GM23338 (cell line): ENCODE measurements around the gene CASS4. TPM values are rescaled to one million over a fixed set of nuclear protein-coding genes. Genes with fewer than 3 reads are reported as not detected.
A peak's percentile ranks its signal among the peaks of the same experiment; 100 is the strongest.

Experiments used
- ATAC-seq: fragments of 200-7000 bp; cut with Tn5 transposase; 3 replicates; pipeline ENCODE4 v1.9.1; 2020
- DNase-seq: peaks from one replicate; pipeline ENCODE4 v3.0.0-alpha.2; 2015; ENCODE audit warnings: low spot score
- H2AFZ ChIP-seq: fragments of 200-600 bp; sonication (generic); 2 replicates; pipeline ENCODE4 v1.8.0; 2016; ENCODE audit warnings: antibody characterized with exemption, mild to moderate bottlenecking, moderate library complexity
- H3F3A ChIP-seq: fragments of 200-600 bp; sonication (generic); replicated peaks from 2 replicates; pipeline ENCODE4 v1.8.0; 2017; ENCODE audit warnings: antibody characterized with exemption, mixed run types, low read depth
- H3K27ac ChIP-seq: fragments of 200-600 bp; sonication (generic); 2 replicates; pipeline ENCODE4 v1.6.1; 2016; ENCODE audit warnings: low read depth
- H3K27me3 ChIP-seq: fragments of 200-600 bp; sonication (generic); 2 replicates; pipeline ENCODE4 v1.8.0; 2016; ENCODE audit warnings: mild to moderate bottlenecking, mixed run types, moderate library complexity; ENCODE audit not compliant: insufficient read depth
- H3K36me3 ChIP-seq: fragments of 200-600 bp; sonication (generic); 2 replicates; pipeline ENCODE4 v1.8.0; 2016; ENCODE audit warnings: mild to moderate bottlenecking; ENCODE audit not compliant: insufficient read depth
- H3K4me1 ChIP-seq: fragments of 200-600 bp; sonication (generic); 2 replicates; pipeline ENCODE4 v1.8.0; 2016; ENCODE audit warnings: mild to moderate bottlenecking, moderate library complexity; ENCODE audit not compliant: insufficient read depth
- H3K4me2 ChIP-seq: fragments of 200-600 bp; sonication (generic); 2 replicates; pipeline ENCODE4 v1.7.1; 2017; ENCODE audit warnings: mixed run types
- H3K4me3 ChIP-seq: fragments of 200-600 bp; sonication (generic); 2 replicates; pipeline ENCODE4 v1.6.1; 2016; ENCODE audit warnings: mixed run types
- H3K79me2 ChIP-seq: fragments of 200-600 bp; sonication (generic); replicated peaks from 2 replicates; pipeline ENCODE4 v1.8.0; 2017; ENCODE audit warnings: mild to moderate bottlenecking; ENCODE audit not compliant: insufficient read depth
- H3K9me2 ChIP-seq: fragments of 200-600 bp; sonication (generic); 2 replicates; pipeline ENCODE4 v1.8.0; 2017; ENCODE audit not compliant: insufficient read depth
- H4K20me1 ChIP-seq: fragments of 200-600 bp; sonication (generic); replicated peaks from 2 replicates; pipeline ENCODE4 v1.8.0; 2017; ENCODE audit warnings: mild to moderate bottlenecking; ENCODE audit not compliant: insufficient read depth
- H3K27ac Mint-ChIP-seq: 2 replicates; pipeline ENCODE4 v1.8.0; 2020; ENCODE audit warnings: inconsistent platforms, mild to moderate bottlenecking, moderate library complexity, mixed read lengths
- H3K27me3 Mint-ChIP-seq: 3 replicates; pipeline ENCODE4 v1.8.0; 2022; ENCODE audit warnings: low read depth, mild to moderate bottlenecking, moderate library complexity, mixed read lengths, inconsistent platforms; ENCODE audit not compliant: insufficient read depth, poor library complexity
- H3K36me3 Mint-ChIP-seq: 3 replicates; pipeline ENCODE4 v1.8.0; 2021; ENCODE audit warnings: low read depth, mild to moderate bottlenecking, inconsistent platforms, moderate library complexity, mixed read lengths
- H3K4me1 Mint-ChIP-seq: 3 replicates; pipeline ENCODE4 v1.8.0; 2020; ENCODE audit warnings: mild to moderate bottlenecking, inconsistent platforms, mixed read lengths
- H3K4me3 Mint-ChIP-seq: 3 replicates; pipeline ENCODE4 v1.8.0; 2021; ENCODE audit warnings: moderate library complexity, mild to moderate bottlenecking, inconsistent platforms, mixed read lengths
- H3K9me3 Mint-ChIP-seq: 3 replicates; pipeline ENCODE4 v1.8.0; 2020; ENCODE audit warnings: moderate library complexity, mild to moderate bottlenecking, inconsistent platforms, mixed read lengths
- CREB1 ChIP-seq: fragments of 250-450 bp; sonication (Bioruptor Pico); IDR thresholded peaks from 2 replicates; pipeline ENCODE4 v1.5.0; 2020; ENCODE audit warnings: low read depth, mild to moderate bottlenecking, moderate library complexity
- EZH2 ChIP-seq: fragments of 200-600 bp; sonication (generic); IDR thresholded peaks from one replicate; pipeline ENCODE4 v1.8.0; 2017; ENCODE audit warnings: antibody characterized with exemption, mild to moderate bottlenecking, low read depth; ENCODE audit not compliant: unreplicated experiment
- EZH2phosphoT487 ChIP-seq: fragments of 200-600 bp; sonication (generic); IDR thresholded peaks from one replicate; pipeline ENCODE4 v1.8.1; 2018; ENCODE audit warnings: antibody characterized with exemption; ENCODE audit not compliant: unreplicated experiment
- JUNB ChIP-seq: IDR thresholded peaks from one replicate; pipeline ENCODE4 v1.6.1; 2016; ENCODE audit warnings: antibody characterized with exemption; ENCODE audit not compliant: unreplicated experiment
- NANOG ChIP-seq: IDR thresholded peaks from 2 replicates; pipeline ENCODE4 v1.6.1; 2016; ENCODE audit warnings: antibody characterized with exemption, borderline replicate concordance
- POLR2AphosphoS5 ChIP-seq: IDR thresholded peaks from 2 replicates; pipeline ENCODE4 v1.6.1; 2016; ENCODE audit warnings: antibody characterized with exemption, low read depth
- STAT1 ChIP-seq: IDR thresholded peaks from one replicate; pipeline ENCODE4 v1.6.1; 2016; ENCODE audit warnings: antibody characterized with exemption; ENCODE audit not compliant: unreplicated experiment
- ZNF114 ChIP-seq: fragments of 250-450 bp; sonication (Bioruptor Pico); IDR thresholded peaks from 2 replicates; pipeline ENCODE4 v1.5.0; 2020; ENCODE audit warnings: mild to moderate bottlenecking, moderate library complexity
- ZNF331 ChIP-seq: fragments of 250-450 bp; sonication (Bioruptor Pico); IDR thresholded peaks from 2 replicates; pipeline ENCODE4 v1.5.0; 2020; ENCODE audit warnings: low read depth, mild to moderate bottlenecking, moderate library complexity
- polyA plus RNA-seq: library from polyadenylated mRNA; unstranded; fragments of >200 nt; fragmentation: Nextera tagmentation; extraction: Ambion mirVana; gene quantifications from 2 replicates; pipeline ENCODE4 v1.2.1, GENCODE V29; 2016
- total RNA-seq: library from RNA; depleted of rRNA; stranded (reverse); fragments of >200 nt; shearing (Covaris generic); gene quantifications from 2 replicates; pipeline ENCODE4 v1.2.3, GENCODE V29; 2014
- TF ChIP-seq, protein P1 (sequence below): fragments of 250-450 bp; sonication (Bioruptor Pico); IDR thresholded peaks from 2 replicates; pipeline ENCODE4 v1.5.0; 2020; ENCODE audit warnings: mild to moderate bottlenecking, moderate library complexity
- TF ChIP-seq, protein P2 (sequence below): IDR thresholded peaks from 2 replicates; pipeline ENCODE4 v1.6.1; 2016; ENCODE audit warnings: antibody characterized with exemption
- TF ChIP-seq, protein P3 (sequence below), 2 experiments: fragments of 200-600 bp in 1 of 2; sonication (generic) in 1 of 2; conservative IDR thresholded peaks; 2 replicates each; pipeline versions ENCODE4 v1.5.1 to v1.6.1; 2016 to 2017; ENCODE audit warnings: antibody characterized with exemption in 2 of 2, low read depth in 2 of 2, mild to moderate bottlenecking in 2 of 2, moderate library complexity in 1 of 2
- TF ChIP-seq, protein P4 (sequence below): IDR thresholded peaks from one replicate; pipeline ENCODE4 v1.6.1; 2018; ENCODE audit warnings: antibody characterized with exemption; ENCODE audit not compliant: unreplicated experiment

CASS4 gene
- total and polyA plus RNA-seq, 2 experiments from 2014 or later: not detected

DNA sequence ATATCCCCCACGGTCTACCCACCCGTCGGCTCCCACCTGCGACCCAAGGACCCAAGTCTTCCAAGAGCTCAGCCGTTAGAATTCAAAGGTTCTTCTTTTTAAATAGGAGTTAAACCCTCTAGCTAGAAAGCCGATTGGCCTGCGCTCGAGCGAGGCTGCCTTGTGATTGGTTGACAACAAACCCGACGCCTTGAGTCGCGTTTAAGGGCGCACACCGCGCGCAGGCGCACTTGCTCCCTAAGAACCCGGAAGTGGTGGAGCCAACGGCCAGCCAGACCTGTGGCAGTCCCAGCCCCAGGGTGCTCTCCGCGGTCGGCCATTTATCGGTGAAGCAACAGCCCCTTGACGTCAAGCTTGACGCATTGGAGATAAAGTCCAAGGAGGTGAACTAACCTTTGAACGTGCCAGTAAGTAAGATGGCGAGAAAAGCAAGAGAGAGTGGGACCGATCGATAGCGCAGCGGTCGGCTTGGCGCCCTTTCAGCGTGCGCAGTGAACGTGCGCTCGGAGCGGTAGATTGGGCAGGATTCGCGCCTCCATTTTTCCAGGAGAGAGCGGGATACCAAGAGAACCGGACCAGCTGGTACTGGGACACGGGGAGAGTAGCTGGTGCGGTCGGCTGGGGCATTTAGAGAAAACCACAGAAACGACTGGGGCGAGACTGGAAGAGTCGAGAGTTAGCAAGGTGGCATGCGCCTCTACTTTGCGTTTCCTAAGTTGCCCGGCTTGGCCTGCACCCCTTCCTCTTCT lies 19.8 kb upstream of the CASS4 start, which contains the start of the genes AURKA and CSTF1:
Gene AURKA (minus strand): TSS at position 84 of the 749 bp plus-strand sequence. CDS start 4,018 bp downstream, outside the sequence.
Gene CSTF1 (plus strand): TSS at position 514 of the 749 bp plus-strand sequence. CDS start 2,908 bp downstream, outside the sequence.
- no peaks in the 10 kb centered on the region; the same call in 2 of the 3 replicates for H3K9me3 Mint-ChIP-seq
- H3K79me2 ChIP-seq: peaks cover 75% of the 10 kb centered on the region
- peak within 1 kb of the TSS; percentile 72 for H2AFZ ChIP-seq
- H3K4me1 ChIP-seq: peaks cover 15% of the 10 kb centered on the region
- peak within 1 kb of the TSS; percentile 91 for H3K27ac ChIP-seq
- H3K4me2 ChIP-seq: peak within 1 kb of the TSS; percentile 90
- H3K4me1 Mint-ChIP-seq: peaks cover 9% of the 10 kb centered on the region
- peaks cover 25% of the 10 kb centered on the region for H4K20me1 ChIP-seq
- peak within 1 kb of the TSS; percentile 85 for H3K27ac Mint-ChIP-seq
- H3K9me2 ChIP-seq: no peaks in the 10 kb centered on the region
- H3K4me3 Mint-ChIP-seq: no peak within 1 kb of the TSS
- peaks cover 6% of the 10 kb centered on the region for H3K27me3 Mint-ChIP-seq
- H3K4me3 ChIP-seq: peak within 1 kb of the TSS; percentile 92
- TF ChIP-seq CREB1 (CRISPR knock-in tag): peak; percentile 95
- TF ChIP-seq STAT1: no peak
- no peak for TF ChIP-seq ZNF331 (CRISPR knock-in tag)
- TF ChIP-seq EZH2: no peak
- TF ChIP-seq, protein P1, sequence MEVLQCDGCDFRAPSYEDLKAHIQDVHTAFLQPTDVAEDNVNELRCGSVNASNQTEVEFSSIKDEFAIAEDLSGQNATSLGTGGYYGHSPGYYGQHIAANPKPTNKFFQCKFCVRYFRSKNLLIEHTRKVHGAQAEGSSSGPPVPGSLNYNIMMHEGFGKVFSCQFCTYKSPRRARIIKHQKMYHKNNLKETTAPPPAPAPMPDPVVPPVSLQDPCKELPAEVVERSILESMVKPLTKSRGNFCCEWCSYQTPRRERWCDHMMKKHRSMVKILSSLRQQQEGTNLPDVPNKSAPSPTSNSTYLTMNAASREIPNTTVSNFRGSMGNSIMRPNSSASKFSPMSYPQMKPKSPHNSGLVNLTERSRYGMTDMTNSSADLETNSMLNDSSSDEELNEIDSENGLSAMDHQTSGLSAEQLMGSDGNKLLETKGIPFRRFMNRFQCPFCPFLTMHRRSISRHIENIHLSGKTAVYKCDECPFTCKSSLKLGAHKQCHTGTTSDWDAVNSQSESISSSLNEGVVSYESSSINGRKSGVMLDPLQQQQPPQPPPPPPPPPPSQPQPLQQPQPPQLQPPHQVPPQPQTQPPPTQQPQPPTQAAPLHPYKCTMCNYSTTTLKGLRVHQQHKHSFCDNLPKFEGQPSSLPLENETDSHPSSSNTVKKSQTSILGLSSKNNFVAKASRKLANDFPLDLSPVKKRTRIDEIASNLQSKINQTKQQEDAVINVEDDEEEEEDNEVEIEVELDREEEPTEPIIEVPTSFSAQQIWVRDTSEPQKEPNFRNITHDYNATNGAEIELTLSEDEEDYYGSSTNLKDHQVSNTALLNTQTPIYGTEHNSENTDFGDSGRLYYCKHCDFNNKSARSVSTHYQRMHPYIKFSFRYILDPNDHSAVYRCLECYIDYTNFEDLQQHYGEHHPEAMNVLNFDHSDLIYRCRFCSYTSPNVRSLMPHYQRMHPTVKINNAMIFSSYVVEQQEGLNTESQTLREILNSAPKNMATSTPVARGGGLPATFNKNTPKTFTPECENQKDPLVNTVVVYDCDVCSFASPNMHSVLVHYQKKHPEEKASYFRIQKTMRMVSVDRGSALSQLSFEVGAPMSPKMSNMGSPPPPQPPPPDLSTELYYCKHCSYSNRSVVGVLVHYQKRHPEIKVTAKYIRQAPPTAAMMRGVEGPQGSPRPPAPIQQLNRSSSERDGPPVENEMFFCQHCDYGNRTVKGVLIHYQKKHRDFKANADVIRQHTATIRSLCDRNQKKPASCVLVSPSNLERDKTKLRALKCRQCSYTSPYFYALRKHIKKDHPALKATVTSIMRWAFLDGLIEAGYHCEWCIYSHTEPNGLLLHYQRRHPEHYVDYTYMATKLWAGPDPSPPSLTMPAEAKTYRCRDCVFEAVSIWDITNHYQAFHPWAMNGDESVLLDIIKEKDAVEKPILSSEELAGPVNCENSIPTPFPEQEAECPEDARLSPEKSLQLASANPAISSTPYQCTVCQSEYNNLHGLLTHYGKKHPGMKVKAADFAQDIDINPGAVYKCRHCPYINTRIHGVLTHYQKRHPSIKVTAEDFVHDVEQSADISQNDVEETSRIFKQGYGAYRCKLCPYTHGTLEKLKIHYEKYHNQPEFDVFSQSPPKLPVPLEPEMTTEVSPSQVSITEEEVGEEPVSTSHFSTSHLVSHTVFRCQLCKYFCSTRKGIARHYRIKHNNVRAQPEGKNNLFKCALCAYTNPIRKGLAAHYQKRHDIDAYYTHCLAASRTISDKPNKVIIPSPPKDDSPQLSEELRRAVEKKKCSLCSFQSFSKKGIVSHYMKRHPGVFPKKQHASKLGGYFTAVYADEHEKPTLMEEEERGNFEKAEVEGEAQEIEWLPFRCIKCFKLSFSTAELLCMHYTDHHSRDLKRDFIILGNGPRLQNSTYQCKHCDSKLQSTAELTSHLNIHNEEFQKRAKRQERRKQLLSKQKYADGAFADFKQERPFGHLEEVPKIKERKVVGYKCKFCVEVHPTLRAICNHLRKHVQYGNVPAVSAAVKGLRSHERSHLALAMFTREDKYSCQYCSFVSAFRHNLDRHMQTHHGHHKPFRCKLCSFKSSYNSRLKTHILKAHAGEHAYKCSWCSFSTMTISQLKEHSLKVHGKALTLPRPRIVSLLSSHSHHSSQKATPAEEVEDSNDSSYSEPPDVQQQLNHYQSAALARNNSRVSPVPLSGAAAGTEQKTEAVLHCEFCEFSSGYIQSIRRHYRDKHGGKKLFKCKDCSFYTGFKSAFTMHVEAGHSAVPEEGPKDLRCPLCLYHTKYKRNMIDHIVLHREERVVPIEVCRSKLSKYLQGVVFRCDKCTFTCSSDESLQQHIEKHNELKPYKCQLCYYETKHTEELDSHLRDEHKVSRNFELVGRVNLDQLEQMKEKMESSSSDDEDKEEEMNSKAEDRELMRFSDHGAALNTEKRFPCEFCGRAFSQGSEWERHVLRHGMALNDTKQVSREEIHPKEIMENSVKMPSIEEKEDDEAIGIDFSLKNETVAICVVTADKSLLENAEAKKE (CRISPR knock-in tag): no peak
- no peak for TF ChIP-seq NANOG
- TF ChIP-seq, protein P2, sequence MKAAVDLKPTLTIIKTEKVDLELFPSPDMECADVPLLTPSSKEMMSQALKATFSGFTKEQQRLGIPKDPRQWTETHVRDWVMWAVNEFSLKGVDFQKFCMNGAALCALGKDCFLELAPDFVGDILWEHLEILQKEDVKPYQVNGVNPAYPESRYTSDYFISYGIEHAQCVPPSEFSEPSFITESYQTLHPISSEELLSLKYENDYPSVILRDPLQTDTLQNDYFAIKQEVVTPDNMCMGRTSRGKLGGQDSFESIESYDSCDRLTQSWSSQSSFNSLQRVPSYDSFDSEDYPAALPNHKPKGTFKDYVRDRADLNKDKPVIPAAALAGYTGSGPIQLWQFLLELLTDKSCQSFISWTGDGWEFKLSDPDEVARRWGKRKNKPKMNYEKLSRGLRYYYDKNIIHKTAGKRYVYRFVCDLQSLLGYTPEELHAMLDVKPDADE: peak; percentile 80
- no peak for TF ChIP-seq EZH2phosphoT487
- TF ChIP-seq POLR2AphosphoS5: peak; percentile 47
- TF ChIP-seq, protein P3, sequence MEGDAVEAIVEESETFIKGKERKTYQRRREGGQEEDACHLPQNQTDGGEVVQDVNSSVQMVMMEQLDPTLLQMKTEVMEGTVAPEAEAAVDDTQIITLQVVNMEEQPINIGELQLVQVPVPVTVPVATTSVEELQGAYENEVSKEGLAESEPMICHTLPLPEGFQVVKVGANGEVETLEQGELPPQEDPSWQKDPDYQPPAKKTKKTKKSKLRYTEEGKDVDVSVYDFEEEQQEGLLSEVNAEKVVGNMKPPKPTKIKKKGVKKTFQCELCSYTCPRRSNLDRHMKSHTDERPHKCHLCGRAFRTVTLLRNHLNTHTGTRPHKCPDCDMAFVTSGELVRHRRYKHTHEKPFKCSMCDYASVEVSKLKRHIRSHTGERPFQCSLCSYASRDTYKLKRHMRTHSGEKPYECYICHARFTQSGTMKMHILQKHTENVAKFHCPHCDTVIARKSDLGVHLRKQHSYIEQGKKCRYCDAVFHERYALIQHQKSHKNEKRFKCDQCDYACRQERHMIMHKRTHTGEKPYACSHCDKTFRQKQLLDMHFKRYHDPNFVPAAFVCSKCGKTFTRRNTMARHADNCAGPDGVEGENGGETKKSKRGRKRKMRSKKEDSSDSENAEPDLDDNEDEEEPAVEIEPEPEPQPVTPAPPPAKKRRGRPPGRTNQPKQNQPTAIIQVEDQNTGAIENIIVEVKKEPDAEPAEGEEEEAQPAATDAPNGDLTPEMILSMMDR (conservative IDR thresholded peaks at IDR 0.05; ENCODE audit: low read depth in 2 of 2): no peak
- TF ChIP-seq, protein P4, sequence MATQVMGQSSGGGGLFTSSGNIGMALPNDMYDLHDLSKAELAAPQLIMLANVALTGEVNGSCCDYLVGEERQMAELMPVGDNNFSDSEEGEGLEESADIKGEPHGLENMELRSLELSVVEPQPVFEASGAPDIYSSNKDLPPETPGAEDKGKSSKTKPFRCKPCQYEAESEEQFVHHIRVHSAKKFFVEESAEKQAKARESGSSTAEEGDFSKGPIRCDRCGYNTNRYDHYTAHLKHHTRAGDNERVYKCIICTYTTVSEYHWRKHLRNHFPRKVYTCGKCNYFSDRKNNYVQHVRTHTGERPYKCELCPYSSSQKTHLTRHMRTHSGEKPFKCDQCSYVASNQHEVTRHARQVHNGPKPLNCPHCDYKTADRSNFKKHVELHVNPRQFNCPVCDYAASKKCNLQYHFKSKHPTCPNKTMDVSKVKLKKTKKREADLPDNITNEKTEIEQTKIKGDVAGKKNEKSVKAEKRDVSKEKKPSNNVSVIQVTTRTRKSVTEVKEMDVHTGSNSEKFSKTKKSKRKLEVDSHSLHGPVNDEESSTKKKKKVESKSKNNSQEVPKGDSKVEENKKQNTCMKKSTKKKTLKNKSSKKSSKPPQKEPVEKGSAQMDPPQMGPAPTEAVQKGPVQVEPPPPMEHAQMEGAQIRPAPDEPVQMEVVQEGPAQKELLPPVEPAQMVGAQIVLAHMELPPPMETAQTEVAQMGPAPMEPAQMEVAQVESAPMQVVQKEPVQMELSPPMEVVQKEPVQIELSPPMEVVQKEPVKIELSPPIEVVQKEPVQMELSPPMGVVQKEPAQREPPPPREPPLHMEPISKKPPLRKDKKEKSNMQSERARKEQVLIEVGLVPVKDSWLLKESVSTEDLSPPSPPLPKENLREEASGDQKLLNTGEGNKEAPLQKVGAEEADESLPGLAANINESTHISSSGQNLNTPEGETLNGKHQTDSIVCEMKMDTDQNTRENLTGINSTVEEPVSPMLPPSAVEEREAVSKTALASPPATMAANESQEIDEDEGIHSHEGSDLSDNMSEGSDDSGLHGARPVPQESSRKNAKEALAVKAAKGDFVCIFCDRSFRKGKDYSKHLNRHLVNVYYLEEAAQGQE: no peak
- 0 out of 2 replicates have a peak, but pooled peaks have one; percentile 54 for TF ChIP-seq ZNF114 (CRISPR knock-in tag)
- TF ChIP-seq JUNB: no peak
- no peaks in the 10 kb centered on the region for H3K27me3 ChIP-seq
- H3K36me3 Mint-ChIP-seq: peaks cover 62% of the 10 kb centered on the region
- peak; percentile 99 for DNase-seq
- H3K36me3 ChIP-seq: peaks cover 39% of the 10 kb centered on the region
- 0 out of 2 replicates have a peak, but pooled peaks cover under 1% of the 10 kb centered on the region for H3F3A ChIP-seq
- ATAC-seq: peak; percentile 95
